ENCODE data around the gene ZNF516. TPM values are rescaled to one million over a fixed set of nuclear protein-coding genes. Genes with fewer than 3 reads are reported as not detected.

The ZNF516 gene
- total RNA-seq, 1 experiment from 2014 or later: 22.6 TPM

GRCh38 chr18:76401498-76401897 lies 93.5 kb downstream of the ZNF516 start:
- Histone ChIP-seq H2BK120ac (ENCODE audit: low read depth, low read length, poor library complexity, severe bottlenecking) (no peak overlapping the region), H2AFZ (ENCODE audit: low read length) (no peak overlapping the region), H2BK15ac (ENCODE audit: low read depth, low read length) (no peak overlapping the region), H2BK12ac (ENCODE audit: insufficient read length, low read depth, low read length) (no peak overlapping the region), H3K27me3 (ENCODE audit: insufficient read depth, low read length) (no peaks in the 10 kb centered on the region), H3K23me2 (ENCODE audit: insufficient read length, low read depth, low read length, poor library complexity, severe bottlenecking) (no peaks in the 10 kb centered on the region), H2BK5ac (ENCODE audit: insufficient read length, low read length) (no peak overlapping the region), H3K9me3 (ENCODE audit: control insufficient read depth, low read depth, low read length) (no peaks in the 10 kb centered on the region), H3K14ac (ENCODE audit: insufficient read depth, low read length) (no peak overlapping the region), H3T11ph (ENCODE audit: low read length) (no peak overlapping the region), H4K8ac (replicated peaks; ENCODE audit: insufficient read length, low read depth, low read length) (no peak overlapping the region), H3K79me2 (ENCODE audit: insufficient read depth, low read length) (no peaks in the 10 kb centered on the region), H3K18ac (ENCODE audit: insufficient read length, low read depth, low read length) (no peak overlapping the region), H4K91ac (ENCODE audit: insufficient read length, low read depth, low read length) (no peak overlapping the region), H3K4me1 (ENCODE audit: insufficient read depth, low read length) (peaks cover 2% of the 10 kb centered on the region), H3K4ac (ENCODE audit: low read depth, low read length) (no peak overlapping the region), H3K9ac (ENCODE audit: extremely low read depth, insufficient read length, low read length) (no peak overlapping the region), H4K5ac (ENCODE audit: insufficient read length, low read depth, low read length) (no peak overlapping the region), H3K79me1 (ENCODE audit: insufficient read depth, low read depth, low read length, poor library complexity, severe bottlenecking) (no peaks in the 10 kb centered on the region), H3K23ac (ENCODE audit: insufficient read length, low read depth, low read length) (no peak overlapping the region), H4K20me1 (ENCODE audit: control insufficient read depth, insufficient read depth, insufficient read length) (no peaks in the 10 kb centered on the region), H2BK20ac (ENCODE audit: low read depth, low read length, poor library complexity, severe bottlenecking) (no peak overlapping the region), H3K27ac (ENCODE audit: insufficient read length, low read depth, low read length) (no peak overlapping the region), H3K56ac (ENCODE audit: insufficient read length, low read depth, low read length) (no peak overlapping the region), H2AK5ac (ENCODE audit: insufficient read length, low read length) (no peak overlapping the region), H3K4me2 (ENCODE audit: insufficient read depth, insufficient read length, low read length) (no peak overlapping the region)
- no peak overlapping the region for H3K4me3 Mint-ChIP-seq
- no peak for DNase-seq
- H3K4me1 Mint-ChIP-seq: peaks cover 8 to 10% of the 10 kb centered on the region in 2 experiments
- H3K27ac Mint-ChIP-seq: no peak overlapping the region; a peak in 1 of 7 replicates
- peaks cover 0 to 2% (median 0%) of the 10 kb centered on the region in 3 experiments; a peak in 3 of 7 replicates for H3K36me3 Mint-ChIP-seq (ENCODE audit: insufficient read depth in 1 of 3, low read depth in 3 of 3)
- TF ChIP-seq, protein P1, sequence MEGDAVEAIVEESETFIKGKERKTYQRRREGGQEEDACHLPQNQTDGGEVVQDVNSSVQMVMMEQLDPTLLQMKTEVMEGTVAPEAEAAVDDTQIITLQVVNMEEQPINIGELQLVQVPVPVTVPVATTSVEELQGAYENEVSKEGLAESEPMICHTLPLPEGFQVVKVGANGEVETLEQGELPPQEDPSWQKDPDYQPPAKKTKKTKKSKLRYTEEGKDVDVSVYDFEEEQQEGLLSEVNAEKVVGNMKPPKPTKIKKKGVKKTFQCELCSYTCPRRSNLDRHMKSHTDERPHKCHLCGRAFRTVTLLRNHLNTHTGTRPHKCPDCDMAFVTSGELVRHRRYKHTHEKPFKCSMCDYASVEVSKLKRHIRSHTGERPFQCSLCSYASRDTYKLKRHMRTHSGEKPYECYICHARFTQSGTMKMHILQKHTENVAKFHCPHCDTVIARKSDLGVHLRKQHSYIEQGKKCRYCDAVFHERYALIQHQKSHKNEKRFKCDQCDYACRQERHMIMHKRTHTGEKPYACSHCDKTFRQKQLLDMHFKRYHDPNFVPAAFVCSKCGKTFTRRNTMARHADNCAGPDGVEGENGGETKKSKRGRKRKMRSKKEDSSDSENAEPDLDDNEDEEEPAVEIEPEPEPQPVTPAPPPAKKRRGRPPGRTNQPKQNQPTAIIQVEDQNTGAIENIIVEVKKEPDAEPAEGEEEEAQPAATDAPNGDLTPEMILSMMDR (conservative IDR thresholded peaks at IDR 0.05): no peak
- WGBS (ENCODE audit: extremely low coverage, insufficient read length, low lambda C conversion rate): 100% methylated on average over 4 of the region's 25 CpGs
- no peaks in the 10 kb centered on the region for H3K9me3 Mint-ChIP-seq
- H3K27me3 Mint-ChIP-seq (ENCODE audit: low read depth): no peaks in the 10 kb centered on the region

All from H9 (cell line).